Fibroblast of skin of abdomen (primary cell): ENCODE measurements around the gene SLC16A14.
A peak's percentile ranks its signal among the peaks of the same experiment; 100 is the strongest.

Experiments
- DNase-seq: peaks from one replicate; pipeline ENCODE4 v3.0.0-alpha.2; 2013

Gene SLC16A14

GRCh38 chr2:230023313-230023712, 45.4 kb downstream of the SLC16A14 start:
- DNase-seq: no peak

DNA sequence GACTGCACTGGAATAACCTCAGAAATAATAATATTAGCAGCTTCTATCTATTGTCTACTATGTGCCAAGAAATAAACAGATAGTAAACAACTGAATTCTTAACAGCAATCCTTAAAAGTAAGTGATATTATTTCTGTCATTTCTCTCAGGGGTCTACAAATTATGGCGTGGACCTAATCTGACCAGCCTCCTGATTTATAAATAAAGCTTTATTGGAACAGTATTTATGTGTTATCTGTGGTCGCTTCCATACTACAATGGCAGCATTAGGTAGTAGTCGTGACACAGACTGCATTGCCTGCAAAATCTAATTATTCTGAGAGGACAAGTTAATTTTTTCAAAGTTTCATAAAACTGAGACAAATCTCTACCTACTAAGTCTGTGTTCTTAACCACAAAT, 49.0 kb downstream of the SLC16A14 start:
- no peak for DNase-seq

- DNase-seq: peak; percentile 43
Observed at GRCh38 chr2:230018153-230018552, 50.6 kb downstream of the SLC16A14 start.

- DNase-seq: no peak
Observed at GRCh38 chr2:230016844-230017243, 51.9 kb downstream of the SLC16A14 start.

GRCh38 chr2:230012267-230012884, 56.3 kb downstream of the SLC16A14 start:
- DNase-seq: peak; percentile 50

- peak; percentile 71 for DNase-seq
Observed at GRCh38 chr2:230011617-230012016, 57.1 kb downstream of the SLC16A14 start.

- DNase-seq: no peak
Observed at GRCh38 chr2:230010501-230010900, 58.2 kb downstream of the SLC16A14 start.

GRCh38 chr2:230008708-230009066, 60.0 kb downstream of the SLC16A14 start:
- DNase-seq: no peak

- peak; percentile 56 for DNase-seq
Observed at GRCh38 chr2:230007931-230008707, 60.6 kb downstream of the SLC16A14 start.

DNA sequence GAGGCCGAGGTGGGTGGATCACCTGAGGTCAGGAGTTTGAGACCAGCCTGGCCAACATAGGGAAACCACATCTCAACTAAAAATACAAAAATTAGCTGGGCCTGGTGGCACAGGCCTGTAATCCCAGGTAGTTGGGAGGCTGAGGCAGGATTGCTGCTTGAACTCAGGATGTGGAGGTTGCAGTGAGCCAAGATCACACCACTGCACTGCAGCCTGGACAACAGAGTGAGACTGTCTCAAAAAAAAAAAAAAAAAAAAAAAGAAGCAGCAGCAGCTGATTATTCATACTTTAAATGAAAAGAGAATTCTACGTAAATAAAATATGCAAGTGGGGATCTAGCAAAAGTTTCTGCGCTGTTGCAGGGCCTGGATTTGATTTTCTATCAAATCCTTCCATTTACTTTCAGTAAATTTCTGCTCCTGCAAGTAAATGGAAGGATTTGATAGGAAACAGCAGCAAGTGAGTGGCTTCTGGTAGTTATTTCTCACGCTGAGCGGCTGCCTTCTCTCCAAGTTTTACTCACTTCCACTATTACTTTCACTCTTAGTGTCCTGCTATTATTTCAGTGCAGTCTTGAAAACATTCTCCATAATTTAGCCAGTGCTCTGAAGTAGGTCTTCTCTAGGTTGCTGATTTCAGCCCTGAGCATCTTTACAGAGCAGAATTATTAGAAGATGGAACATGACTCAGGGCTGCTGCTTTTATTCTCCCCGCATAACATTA, 68.4 kb downstream of the SLC16A14 start:
- no peak for DNase-seq

GRCh38 chr2:229997565-229997964, 71.2 kb downstream of the SLC16A14 start:
- no peak for DNase-seq

DNA sequence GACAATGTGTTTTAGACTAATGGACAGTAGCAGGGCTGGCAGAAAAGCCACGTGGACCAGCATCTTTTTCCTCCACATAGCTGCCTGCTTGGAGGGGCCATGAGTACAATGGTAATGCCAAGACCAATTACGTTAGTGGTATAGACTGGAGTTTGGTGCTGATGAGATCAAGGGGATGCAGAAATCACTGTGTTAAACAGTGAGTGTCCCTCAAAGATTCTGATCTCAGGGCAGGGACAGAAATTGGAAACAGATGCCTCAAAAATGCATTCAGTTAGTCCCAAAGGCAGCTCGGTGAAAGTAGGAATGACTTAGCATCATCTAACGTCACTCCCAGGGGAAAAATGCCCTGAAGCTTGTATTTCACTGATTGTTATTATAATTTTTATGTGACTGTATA, 72.4 kb downstream of the SLC16A14 start:
- DNase-seq: peak; percentile 70

GRCh38 chr2:229993236-229993635, 75.5 kb downstream of the SLC16A14 start:
- no peak for DNase-seq
